Smooth muscle cell (in vitro differentiated cells): ENCODE data around the gene ERBIN. TPM values are rescaled to one million over a fixed set of nuclear protein-coding genes. Genes with fewer than 3 reads are reported as not detected.

Experiments
- DNase-seq: peaks from one replicate; lab custom pipeline; 2025; ENCODE audit not compliant: unreplicated experiment; lab: John Stamatoyannopoulos, UW
- H2AFZ ChIP-seq: fragments of 200-600 bp; sonication (generic); 2 replicates; pipeline ENCODE4 v1.6.0; 2016; ENCODE audit warnings: antibody characterized with exemption, low read depth, mild to moderate bottlenecking
- H3F3A ChIP-seq: fragments of 200-600 bp; sonication (generic); 2 replicates; pipeline ENCODE4 v1.6.0; 2017; ENCODE audit warnings: antibody characterized with exemption, low read depth
- H3K27ac ChIP-seq: fragments of 200-600 bp; sonication (generic); 2 replicates; pipeline ENCODE4 v1.5.1; 2016; ENCODE audit warnings: low read depth, mild to moderate bottlenecking
- H3K27me3 ChIP-seq: fragments of 200-600 bp; sonication (generic); 2 replicates; pipeline ENCODE4 v1.6.1; 2016; ENCODE audit warnings: low read depth, mild to moderate bottlenecking
- H3K36me3 ChIP-seq: fragments of 200-600 bp; sonication (generic); 2 replicates; pipeline ENCODE4 v1.5.1; 2016; ENCODE audit warnings: low read depth
- H3K4me1 ChIP-seq: fragments of 200-600 bp; sonication (generic); 2 replicates; pipeline ENCODE4 v1.5.1; 2016; ENCODE audit warnings: low read depth
- H3K4me2 ChIP-seq: fragments of 200-600 bp; sonication (generic); 2 replicates; pipeline ENCODE4 v1.6.0; 2016; ENCODE audit warnings: mild to moderate bottlenecking
- H3K4me3 ChIP-seq: fragments of 200-600 bp; sonication (generic); 2 replicates; pipeline ENCODE4 v1.5.1; 2016; ENCODE audit warnings: mild to moderate bottlenecking
- H3K79me2 ChIP-seq: fragments of 200-600 bp; sonication (generic); 2 replicates; pipeline ENCODE4 v1.6.0; 2016; ENCODE audit warnings: low read depth, mild to moderate bottlenecking
- H3K9ac ChIP-seq: fragments of 200-600 bp; sonication (generic); 2 replicates; pipeline ENCODE4 v1.6.0; 2016; ENCODE audit warnings: low read depth
- H3K9me3 ChIP-seq: fragments of 200-600 bp; sonication (generic); replicated peaks from 2 replicates; pipeline ENCODE4 v1.5.1; 2016; ENCODE audit warnings: low read depth
- H4K20me1 ChIP-seq: fragments of 200-600 bp; sonication (generic); 2 replicates; pipeline ENCODE4 v1.6.0; 2016; ENCODE audit warnings: low read depth
- WGBS: methylation state at CpG from one replicate; pipeline ENCODE4 v1.1.7; 2016; ENCODE audit warnings: low lambda C conversion rate; 5-methylcytosine and 5-hydroxymethylcytosine counted together
- polyA plus RNA-seq: library from polyadenylated mRNA; unstranded; fragments of >200 nt; fragmentation: Nextera tagmentation; extraction: Ambion mirVana; gene quantifications from 2 replicates; pipeline ENCODE4 v1.2.1, GENCODE V29; 2016
- total RNA-seq: library from RNA; depleted of rRNA; stranded (reverse); fragments of >200 nt; gene quantifications from 2 replicates; pipeline ENCODE4 v1.2.3, GENCODE V29; 2014
- TF ChIP-seq, protein P1 (sequence below): fragments of 200-600 bp; sonication (generic); IDR thresholded peaks from 2 replicates; pipeline ENCODE4 v1.5.1; 2017; ENCODE audit warnings: borderline replicate concordance, mild to moderate bottlenecking, antibody characterized with exemption; ENCODE audit not compliant: insufficient read depth, poor library complexity, severe bottlenecking

The ERBIN gene
- total and polyA plus RNA-seq, 2 experiments from 2014 or later: 16.8 to 75.8 TPM

DNA sequence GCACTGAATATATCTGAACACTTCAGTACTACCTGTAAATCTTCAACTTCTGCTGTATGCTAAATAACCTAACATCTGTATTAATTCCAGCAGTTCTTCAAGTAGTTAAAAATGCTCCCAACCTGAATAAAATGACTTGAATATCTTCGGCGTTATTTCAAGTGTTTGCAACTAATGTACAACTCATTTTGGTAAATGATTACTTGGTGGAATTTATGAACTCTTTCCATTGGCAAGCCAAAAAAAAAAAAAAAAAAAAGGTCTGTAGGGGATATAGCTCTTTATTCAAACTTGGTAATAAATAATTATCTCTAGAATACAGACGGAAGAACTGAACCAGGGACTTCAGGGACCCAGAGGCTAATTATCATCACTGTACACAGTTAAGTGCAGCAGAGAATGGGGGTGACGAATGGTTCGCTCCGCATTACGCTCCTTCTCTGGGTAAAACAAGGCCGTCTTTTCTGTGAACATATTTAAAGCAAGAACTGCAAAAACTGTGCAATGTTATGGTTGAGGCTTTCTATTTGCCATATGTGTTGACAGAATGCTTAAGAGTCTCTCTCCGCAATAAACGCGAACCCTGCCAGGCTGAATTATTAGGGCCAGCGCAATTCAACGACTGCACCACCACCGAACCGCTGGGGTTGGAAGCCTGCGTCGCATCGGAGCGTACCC is 1.9 kb upstream of the ERBIN start:
- peak overlapping the region; percentile 83 for H3K4me2 ChIP-seq
- peak overlapping the region; percentile 73 for H3K4me3 ChIP-seq
- H3K4me1 ChIP-seq: peaks cover 33% of the 10 kb centered on the region
- H3F3A ChIP-seq: peaks cover 23% of the 10 kb centered on the region
- H3K79me2 ChIP-seq: peaks cover 27% of the 10 kb centered on the region
- H3K36me3 ChIP-seq: no peaks in the 10 kb centered on the region
- 9% methylated on average over 19 of the region's 19 CpGs for WGBS
- peak overlapping the region; percentile 91 for H3K9ac ChIP-seq
- H3K27ac ChIP-seq: peak overlapping the region; percentile 97
- no peaks in the 10 kb centered on the region for H3K9me3 ChIP-seq
- peak overlapping the region; percentile 72 for H2AFZ ChIP-seq
- peaks cover 21% of the 10 kb centered on the region for H4K20me1 ChIP-seq
- no peaks in the 10 kb centered on the region for H3K27me3 ChIP-seq
- no peak for DNase-seq
- TF ChIP-seq, protein P1, sequence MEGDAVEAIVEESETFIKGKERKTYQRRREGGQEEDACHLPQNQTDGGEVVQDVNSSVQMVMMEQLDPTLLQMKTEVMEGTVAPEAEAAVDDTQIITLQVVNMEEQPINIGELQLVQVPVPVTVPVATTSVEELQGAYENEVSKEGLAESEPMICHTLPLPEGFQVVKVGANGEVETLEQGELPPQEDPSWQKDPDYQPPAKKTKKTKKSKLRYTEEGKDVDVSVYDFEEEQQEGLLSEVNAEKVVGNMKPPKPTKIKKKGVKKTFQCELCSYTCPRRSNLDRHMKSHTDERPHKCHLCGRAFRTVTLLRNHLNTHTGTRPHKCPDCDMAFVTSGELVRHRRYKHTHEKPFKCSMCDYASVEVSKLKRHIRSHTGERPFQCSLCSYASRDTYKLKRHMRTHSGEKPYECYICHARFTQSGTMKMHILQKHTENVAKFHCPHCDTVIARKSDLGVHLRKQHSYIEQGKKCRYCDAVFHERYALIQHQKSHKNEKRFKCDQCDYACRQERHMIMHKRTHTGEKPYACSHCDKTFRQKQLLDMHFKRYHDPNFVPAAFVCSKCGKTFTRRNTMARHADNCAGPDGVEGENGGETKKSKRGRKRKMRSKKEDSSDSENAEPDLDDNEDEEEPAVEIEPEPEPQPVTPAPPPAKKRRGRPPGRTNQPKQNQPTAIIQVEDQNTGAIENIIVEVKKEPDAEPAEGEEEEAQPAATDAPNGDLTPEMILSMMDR: no peak

- H3K27me3 ChIP-seq: no peaks in the 10 kb centered on the region
- DNase-seq: no peak
Observed at GRCh38 chr5:65925044-65925600, 1.3 kb upstream of the ERBIN start.

DNA sequence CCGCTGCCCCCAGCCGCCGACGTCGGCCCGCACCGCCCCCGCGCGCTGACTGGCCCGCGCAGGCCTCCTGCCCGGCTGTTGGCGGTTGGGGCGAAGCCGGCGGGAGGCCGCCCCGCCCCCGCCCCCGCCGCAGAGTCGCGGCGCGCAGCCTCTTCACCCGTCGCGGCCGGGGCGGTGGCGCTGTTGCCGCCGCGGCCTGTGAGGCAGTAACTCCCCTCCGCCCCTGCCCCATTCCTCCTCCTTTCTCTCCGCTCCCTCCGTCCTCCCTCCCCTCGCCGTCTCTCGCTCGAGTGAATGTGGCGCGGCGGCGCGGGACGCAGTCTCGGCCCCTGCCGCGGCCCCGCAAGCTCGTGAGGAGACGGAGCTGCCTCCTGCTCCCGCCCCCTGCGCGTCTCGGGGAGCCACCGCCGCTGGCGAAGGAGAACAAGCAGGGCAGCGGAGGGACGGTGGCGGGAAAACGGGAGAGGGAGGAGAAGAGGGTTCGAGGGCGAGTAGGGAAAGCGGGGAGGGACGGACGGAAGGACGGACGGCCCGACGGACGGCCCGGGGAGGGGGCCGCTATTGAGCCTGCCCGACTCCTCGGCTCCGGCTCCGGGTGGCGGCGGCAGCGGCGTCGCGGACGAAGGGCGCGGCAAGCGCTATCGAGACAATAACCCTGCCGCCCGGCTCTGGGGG is 637 bp upstream of the ERBIN start:
- peaks cover 23% of the 10 kb centered on the region for H3F3A ChIP-seq
- peak overlapping the region; percentile 99 for H3K27ac ChIP-seq
- peak overlapping the region; percentile 84 for H2AFZ ChIP-seq
- H3K4me1 ChIP-seq: peaks cover 33% of the 10 kb centered on the region
- no peaks in the 10 kb centered on the region for H3K9me3 ChIP-seq
- H3K9ac ChIP-seq: peak overlapping the region; percentile 98
- peak overlapping the region; percentile 90 for H3K4me3 ChIP-seq
- peak overlapping the region; percentile 94 for H3K4me2 ChIP-seq
- peaks cover 33% of the 10 kb centered on the region for H4K20me1 ChIP-seq
- WGBS: under 1% methylated on average over 52 of the region's 94 CpGs
- H3K36me3 ChIP-seq: no peaks in the 10 kb centered on the region
- DNase-seq: peak; percentile 84
- H3K27me3 ChIP-seq: no peaks in the 10 kb centered on the region
- TF ChIP-seq, protein P1: peak; percentile 31
- H3K79me2 ChIP-seq: peaks cover 39% of the 10 kb centered on the region

More at GRCh38 chr5:65925044-65925600, 1.3 kb upstream of the ERBIN start:
- peaks cover 33% of the 10 kb centered on the region for H3K4me1 ChIP-seq
- peak overlapping the region; percentile 83 for H3K4me2 ChIP-seq
- peak overlapping the region; percentile 72 for H2AFZ ChIP-seq
- H3K27ac ChIP-seq: peak overlapping the region; percentile 97
- no peaks in the 10 kb centered on the region for H3K36me3 ChIP-seq
- H3K79me2 ChIP-seq: peaks cover 33% of the 10 kb centered on the region
- peak overlapping the region; percentile 91 for H3K9ac ChIP-seq
- peaks cover 23% of the 10 kb centered on the region for H3F3A ChIP-seq
- 1% methylated on average over 32 of the region's 46 CpGs for WGBS
- H3K9me3 ChIP-seq: no peaks in the 10 kb centered on the region
- peaks cover 27% of the 10 kb centered on the region for H4K20me1 ChIP-seq
- H3K4me3 ChIP-seq: peak overlapping the region; percentile 73
- TF ChIP-seq, protein P1: no peak
